K562 (cell line): Measurements from ENCODE around the gene OR4N5. TPM values are rescaled to one million over a fixed set of nuclear protein-coding genes. Genes with fewer than 3 reads are reported as not detected.
A peak's percentile ranks its signal among the peaks of the same experiment; 100 is the strongest.

ENCODE experiments used
- ARID1B ChIP-seq: fragments of 450-650 bp; IDR thresholded peaks from 2 replicates; pipeline ENCODE4 v1.6.1; 2016; ENCODE audit warnings: antibody characterized with exemption, mild to moderate bottlenecking, inconsistent platforms
- ARID2 ChIP-seq: fragments of 450-650 bp; IDR thresholded peaks from 2 replicates; pipeline ENCODE4 v1.6.1; 2017; ENCODE audit warnings: antibody characterized with exemption, mild to moderate bottlenecking
- CC2D1A ChIP-seq: fragments of 450-650 bp; IDR thresholded peaks from 2 replicates; pipeline ENCODE4 v1.6.1; 2017; ENCODE audit warnings: mild to moderate bottlenecking
- DNMT1 ChIP-seq: fragments of 450-650 bp; IDR thresholded peaks from 2 replicates; pipeline ENCODE4 v1.6.1; 2016; ENCODE audit warnings: antibody characterized with exemption, mild to moderate bottlenecking
- DPF2 ChIP-seq: fragments of 450-650 bp; IDR thresholded peaks from 2 replicates; pipeline ENCODE4 v1.6.1; 2016
- E2F5 ChIP-seq: sonication (generic); formaldehyde crosslinking; IDR thresholded peaks from 2 replicates; pipeline ENCODE4 v1.8.0; 2022; ENCODE audit warnings: mild to moderate bottlenecking, missing genetic modification reagents
- ELF4 ChIP-seq: fragments of 450-650 bp; formaldehyde crosslinking; IDR thresholded peaks from 2 replicates; pipeline ENCODE4 v1.4.0; 2022; ENCODE audit warnings: missing genetic modification characterization
- FOXK2 ChIP-seq, 2 experiments: fragments of 450-650 bp; IDR thresholded peaks in 1 of 2; conservative IDR thresholded peaks in 1 of 2; 2 replicates each; pipeline ENCODE4 v1.6.1; 2016; ENCODE audit warnings: low read depth in 2 of 2, mild to moderate bottlenecking in 1 of 2
- GATAD2B ChIP-seq: fragments of 450-650 bp; IDR thresholded peaks from 2 replicates; pipeline ENCODE4 v1.6.1; 2017; ENCODE audit warnings: mild to moderate bottlenecking, borderline replicate concordance
- IRF9 ChIP-seq: fragments of 450-650 bp; IDR thresholded peaks from 2 replicates; pipeline ENCODE4 v1.6.1; 2016; ENCODE audit warnings: missing biosample characterization, missing genetic modification characterization
- JUN ChIP-seq, 2 experiments: sonication (generic) in 1 of 2; formaldehyde crosslinking in 1 of 2; IDR thresholded peaks; 2 replicates each; pipeline versions ENCODE4 v1.6.1 to v1.8.0; 2012 to 2022; ENCODE audit warnings: borderline replicate concordance in 2 of 2, mild to moderate bottlenecking in 2 of 2, improper control_type of control experiment in 1 of 2, low read depth in 1 of 2, low read length in 1 of 2, missing genetic modification reagents in 1 of 2
- KHSRP ChIP-seq: fragments of 450-650 bp; IDR thresholded peaks from 2 replicates; pipeline ENCODE4 v1.6.1; 2017
- KLF1 ChIP-seq: fragments of 450-650 bp; IDR thresholded peaks from 2 replicates; pipeline ENCODE4 v1.6.1; 2016; ENCODE audit warnings: missing genetic modification characterization, missing compliant biosample characterization
- KLF10 ChIP-seq: fragments of 250-450 bp; sonication (Bioruptor Pico); IDR thresholded peaks from 2 replicates; pipeline ENCODE4 v1.6.1; 2021; ENCODE audit warnings: matching md5 sums
- L3MBTL2 ChIP-seq: fragments of 450-650 bp; IDR thresholded peaks from 2 replicates; pipeline ENCODE4 v1.6.1; 2016; ENCODE audit warnings: mild to moderate bottlenecking, moderate library complexity
- MAFK ChIP-seq: IDR thresholded peaks from 2 replicates; pipeline ENCODE4 v1.6.1; 2011; ENCODE audit warnings: low read length, improper control_type of control experiment
- MEIS2 ChIP-seq: fragments of 450-650 bp; IDR thresholded peaks from 2 replicates; pipeline ENCODE4 v1.6.1; 2014; ENCODE audit warnings: mild to moderate bottlenecking; ENCODE audit not compliant: partially characterized antibody
- NCOA1 ChIP-seq: fragments of 450-650 bp; IDR thresholded peaks from 2 replicates; pipeline ENCODE4 v1.6.1; 2016; ENCODE audit warnings: low read depth
- RAD51 ChIP-seq: fragments of 450-650 bp; IDR thresholded peaks from 2 replicates; pipeline ENCODE4 v1.7.1; 2016; ENCODE audit warnings: low read depth, mild to moderate bottlenecking, borderline replicate concordance
- SMAD3 ChIP-seq: fragments of 450-650 bp; formaldehyde crosslinking; conservative IDR thresholded peaks from 2 replicates; pipeline ENCODE4 v1.4.0; 2020; ENCODE audit warnings: mild to moderate bottlenecking
- SMARCC2 ChIP-seq: fragments of 450-650 bp; IDR thresholded peaks from 2 replicates; pipeline ENCODE4 v1.6.1; 2017; ENCODE audit warnings: antibody characterized with exemption, moderate library complexity, mild to moderate bottlenecking, low read depth
- TAL1 ChIP-seq: fragments of 450-650 bp; IDR thresholded peaks from 2 replicates; pipeline ENCODE4 v1.6.1; 2016; ENCODE audit warnings: mild to moderate bottlenecking
- TBL1XR1 ChIP-seq, 2 experiments: IDR thresholded peaks; 2 replicates each; pipeline ENCODE4 v1.6.1; 2012; ENCODE audit warnings: improper control_type of control experiment in 2 of 2, low read length in 2 of 2, mild to moderate bottlenecking in 1 of 2
- ZEB2 ChIP-seq: fragments of 450-650 bp; IDR thresholded peaks from 2 replicates; pipeline ENCODE4 v1.6.1; 2016
- ZNF584 ChIP-seq: fragments of 200-800 bp; sonication (Bioruptor generic); IDR thresholded peaks from 2 replicates; pipeline ENCODE4 v1.6.1; 2016; ENCODE audit warnings: low read depth, mild to moderate bottlenecking, missing genetic modification characterization, missing compliant biosample characterization
- ZNF696 ChIP-seq: fragments of 250-450 bp; sonication (Bioruptor Pico); conservative IDR thresholded peaks from 2 replicates; pipeline ENCODE4 v1.4.0; 2020; ENCODE audit warnings: mild to moderate bottlenecking, moderate library complexity
- polyA plus RNA-seq, 8 experiments: library from polyadenylated mRNA; depleted of rRNA in 4 of 8; stranded (reverse) in 5 of 8; unstranded in 3 of 8; fragments of >200 nt; fragmentation: Nextera tagmentation in 2 of 8; fragmentation: Illumina TruSeq in 1 of 8; extraction: Ambion mirVana in 2 of 8; extraction: Trizol in 1 of 8; gene quantifications; 2 replicates each; pipeline versions ENCODE4 v1.2.1 to v1.2.3, GENCODE V29; 2011 to 2014; ENCODE audit warnings: inconsistent platforms in 1 of 8, missing spikeins in 1 of 8
- total RNA-seq, 7 experiments: library from RNA; depleted of rRNA in 6 of 7; stranded (reverse); fragments of >200 nt in 6 of 7; fragmentation: Illumina TruSeq in 2 of 7; extraction: Trizol in 2 of 7; gene quantifications; 2 replicates each; pipeline versions ENCODE4 v1.2.1 to v1.2.3, GENCODE V29; 2011 to 2021; ENCODE audit warnings: low replicate concordance in 1 of 7
- TF ChIP-seq, protein P1 (sequence below): sonication (generic); IDR thresholded peaks from 2 replicates; pipeline ENCODE4 v1.6.1; 2016

The OR4N5 gene
- total and polyA plus RNA-seq, 9 of the 15 experiments (the other 6 are each of a cell fraction or from before 2014, with no cell fraction given), result not detected

- TF ChIP-seq KHSRP (0 out of 2 replicates have a peak, but pooled peaks have one; percentile 47), SMAD3 (CRISPR knock-in tag) (0 out of 2 replicates have a peak, but pooled peaks have one; percentile 49), TBL1XR1 (IDR thresholded peaks at IDR 0.05; ENCODE audit: low read length in 2 of 2) (peak in 1 of 2 experiments; percentile 92; a peak in 2 of 4 replicates), MEIS2 (peak; percentile 99), ZEB2 (peak; percentile 84), L3MBTL2 (peak; percentile 69), ARID2 (no peak), DPF2 (peak; percentile 95), ARID1B (peak; percentile 97), FOXK2 (conservative IDR thresholded peaks at IDR 0.05 in 1 of 2, IDR thresholded peaks at IDR 0.05 in 1 of 2; ENCODE audit: low read depth in 2 of 2) (peak; percentile 50 to 61; a peak in 2 of 4 replicates), E2F5 (CRISPR knock-in tag) (no peak), GATAD2B (0 out of 2 replicates have a peak, but pooled peaks have one; percentile 38), KLF1 (tag) (no peak), NCOA1 (peak; percentile 81; the same call in 1 of the 2 replicates), RAD51 (peak; percentile 22; the same call in 1 of the 2 replicates), SMARCC2 (peak; percentile 78), IRF9 (no peak), KLF10 (no peak), ZNF584 (CRISPR knock-in tag) (peak; percentile 73; the same call in 1 of the 2 replicates), TAL1 (peak; percentile 97), ELF4 (CRISPR knock-in tag) (peak; percentile 42; the same call in 1 of the 2 replicates), CC2D1A (peak; percentile 92), DNMT1 (no peak), MAFK (peak; percentile 27; the same call in 1 of the 2 replicates), JUN (IDR thresholded peaks at IDR 0.05; ENCODE audit: borderline replicate concordance, low read depth, low read length) (peak; percentile 29; the same call in 1 of the 2 replicates), JUN (CRISPR knock-in tag; IDR thresholded peaks at IDR 0.05; ENCODE audit: borderline replicate concordance) (no peak), ZNF696 (no peak)
- TF ChIP-seq, protein P1, sequence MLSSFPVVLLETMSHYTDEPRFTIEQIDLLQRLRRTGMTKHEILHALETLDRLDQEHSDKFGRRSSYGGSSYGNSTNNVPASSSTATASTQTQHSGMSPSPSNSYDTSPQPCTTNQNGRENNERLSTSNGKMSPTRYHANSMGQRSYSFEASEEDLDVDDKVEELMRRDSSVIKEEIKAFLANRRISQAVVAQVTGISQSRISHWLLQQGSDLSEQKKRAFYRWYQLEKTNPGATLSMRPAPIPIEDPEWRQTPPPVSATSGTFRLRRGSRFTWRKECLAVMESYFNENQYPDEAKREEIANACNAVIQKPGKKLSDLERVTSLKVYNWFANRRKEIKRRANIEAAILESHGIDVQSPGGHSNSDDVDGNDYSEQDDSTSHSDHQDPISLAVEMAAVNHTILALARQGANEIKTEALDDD, result peak; percentile 91
These were observed 38.9 kb downstream of the OR4N5 start (continued) for GRCh38 chr14:20177433-20177974.
